Adipocyte (in vitro differentiated cells): ENCODE data around the gene MOBP.

ENCODE experiments used
- DNase-seq: peaks from one replicate; pipeline ENCODE4 v3.0.0-alpha.2; 2015; ENCODE audit warnings: low read depth
- H3K27me3 ChIP-seq: replicated peaks from 2 replicates; pipeline ENCODE4 v1.7.0; 2013; ENCODE audit warnings: mild to moderate bottlenecking, low read length, moderate library complexity; ENCODE audit not compliant: control insufficient read depth, insufficient read depth
- H3K36me3 ChIP-seq: 2 replicates; pipeline ENCODE4 v1.7.0; 2013; ENCODE audit warnings: low read length, mild to moderate bottlenecking, moderate library complexity; ENCODE audit not compliant: control insufficient read depth, insufficient read depth, severe bottlenecking
- H3K4me1 ChIP-seq: 2 replicates; pipeline ENCODE4 v1.7.0; 2013; ENCODE audit warnings: mild to moderate bottlenecking, low read length, moderate library complexity; ENCODE audit not compliant: control insufficient read depth, insufficient read depth
- H3K4me3 ChIP-seq: 2 replicates; pipeline ENCODE4 v1.7.0; 2013; ENCODE audit warnings: mild to moderate bottlenecking, low read length, moderate library complexity
- H3K9ac ChIP-seq: 2 replicates; pipeline ENCODE4 v1.7.0; 2013; ENCODE audit warnings: mild to moderate bottlenecking, low read length, moderate library complexity
- H3K9me3 ChIP-seq: 2 replicates; pipeline ENCODE4 v1.7.0; 2013; ENCODE audit warnings: mild to moderate bottlenecking, low read length, moderate library complexity; ENCODE audit not compliant: control insufficient read depth

The MOBP gene

DNA sequence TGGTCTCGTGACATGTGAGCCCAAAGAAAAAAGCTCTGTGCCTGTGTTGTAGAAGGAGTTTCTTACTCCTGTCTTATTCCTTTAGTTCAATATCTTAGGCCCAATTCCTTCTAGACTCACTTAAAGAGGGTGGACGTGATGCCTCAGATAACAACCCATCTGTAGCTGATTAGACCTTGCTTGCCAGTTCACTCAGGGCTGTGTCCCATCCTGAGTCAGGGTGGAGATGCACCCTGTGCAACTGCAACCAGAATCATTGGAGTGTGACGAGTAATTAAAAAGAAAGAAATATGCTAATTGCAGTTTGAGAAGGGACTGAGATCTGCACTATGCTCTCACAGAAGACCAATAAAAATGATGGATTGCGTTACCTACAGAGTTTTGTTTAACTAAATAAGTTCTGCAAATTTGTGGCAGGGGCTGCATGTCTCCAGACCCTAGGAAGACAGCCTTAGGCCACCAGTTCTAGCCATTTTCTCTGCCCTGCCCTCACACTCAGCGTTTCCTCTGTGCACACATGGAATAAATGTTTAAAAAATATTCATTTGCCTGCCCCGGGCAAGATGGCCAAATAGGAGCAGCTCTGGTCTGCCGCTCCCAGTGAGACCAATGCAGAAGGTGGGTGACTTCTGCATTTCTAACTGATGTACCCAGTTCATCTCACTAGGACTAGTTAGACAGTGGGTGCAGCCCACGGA is 83.0 kb downstream of the MOBP start:
- Histone ChIP-seq H3K9ac (no peak overlapping the region), H3K36me3 (no peaks in the 10 kb centered on the region), H3K9me3 (peaks cover 2% of the 10 kb centered on the region), H3K4me1 (peaks cover 14% of the 10 kb centered on the region), H3K27me3 (peaks cover 5% of the 10 kb centered on the region), H3K4me3 (no peak overlapping the region)
- DNase-seq, result no peak
